ENCODE results near the gene CNTNAP5. TPM values are rescaled to one million over a fixed set of nuclear protein-coding genes. Genes with fewer than 3 reads are reported as not detected.

CNTNAP5 gene
- total RNA-seq, 1 experiment from 2014 or later: not detected

GRCh38 chr2:124884315-124884714, 859.2 kb downstream of the CNTNAP5 start:
- TF ChIP-seq CTCF (conservative IDR thresholded peaks at IDR 0.05; ENCODE audit: low read depth, low read length) (no peak), EZH2 (IDR thresholded peaks at IDR 0.05; ENCODE audit: borderline replicate concordance, low read depth, low read length, poor library complexity, severe bottlenecking) (no peak)
- CTCF ChIA-PET: no interaction called here
- Histone ChIP-seq H3K36me3 (ENCODE audit: insufficient read depth, low read length, poor library complexity, severe bottlenecking) (no peaks in the 10 kb centered on the region), H3K27ac (ENCODE audit: low read depth, low read length, poor library complexity, severe bottlenecking) (no peak overlapping the region), H3K27me3 (replicated peaks; ENCODE audit: insufficient read depth, low read depth, low read length, poor library complexity) (no peaks in the 10 kb centered on the region), H3K9me3 (ENCODE audit: low read depth, low read length, poor library complexity, severe bottlenecking) (no peaks in the 10 kb centered on the region), H3K4me1 (ENCODE audit: insufficient read depth, low read length, poor library complexity, severe bottlenecking) (no peaks in the 10 kb centered on the region), H3K4me3 (ENCODE audit: low read depth, low read length, poor library complexity, severe bottlenecking) (no peak overlapping the region)
- intact Hi-C loops (cut with micrococcal nuclease; ENCODE audit: unreplicated experiment): no loop called here
- no peak for DNase-seq (ENCODE audit: low spot score)
- BruUV-seq (replicated peaks): no TSS peak
- POLR2A ChIA-PET (ENCODE audit: low non-redundant PET): no interaction called here

GRCh38 chr2:124886216-124886615, 861.1 kb downstream of the CNTNAP5 start:
- Histone ChIP-seq H3K4me3 (ENCODE audit: low read depth, low read length, poor library complexity, severe bottlenecking) (no peak overlapping the region), H3K4me1 (ENCODE audit: insufficient read depth, low read length, poor library complexity, severe bottlenecking) (no peaks in the 10 kb centered on the region), H3K36me3 (ENCODE audit: insufficient read depth, low read length, poor library complexity, severe bottlenecking) (no peaks in the 10 kb centered on the region), H3K9me3 (ENCODE audit: low read depth, low read length, poor library complexity, severe bottlenecking) (no peaks in the 10 kb centered on the region), H3K27ac (ENCODE audit: low read depth, low read length, poor library complexity, severe bottlenecking) (no peak overlapping the region), H3K27me3 (replicated peaks; ENCODE audit: insufficient read depth, low read depth, low read length, poor library complexity) (no peaks in the 10 kb centered on the region)
- CTCF ChIA-PET: no interaction called here
- DNase-seq (ENCODE audit: low spot score): no peak
- POLR2A ChIA-PET (ENCODE audit: low non-redundant PET): no interaction called here
- TF ChIP-seq CTCF (conservative IDR thresholded peaks at IDR 0.05; ENCODE audit: low read depth, low read length) (no peak), EZH2 (IDR thresholded peaks at IDR 0.05; ENCODE audit: borderline replicate concordance, low read depth, low read length, poor library complexity, severe bottlenecking) (no peak)
- intact Hi-C loops (cut with micrococcal nuclease; ENCODE audit: unreplicated experiment): no loop called here
- no TSS peak for BruUV-seq (replicated peaks)

- no TSS peak for BruUV-seq (replicated peaks)
- DNase-seq (ENCODE audit: low spot score): no peak
- CTCF ChIA-PET: no interaction called here
- Histone ChIP-seq H3K4me1 (ENCODE audit: insufficient read depth, low read length, poor library complexity, severe bottlenecking) (no peaks in the 10 kb centered on the region), H3K9me3 (ENCODE audit: low read depth, low read length, poor library complexity, severe bottlenecking) (no peaks in the 10 kb centered on the region), H3K27me3 (replicated peaks; ENCODE audit: insufficient read depth, low read depth, low read length, poor library complexity) (no peaks in the 10 kb centered on the region), H3K4me3 (ENCODE audit: low read depth, low read length, poor library complexity, severe bottlenecking) (no peak overlapping the region), H3K36me3 (ENCODE audit: insufficient read depth, low read length, poor library complexity, severe bottlenecking) (no peaks in the 10 kb centered on the region), H3K27ac (ENCODE audit: low read depth, low read length, poor library complexity, severe bottlenecking) (no peak overlapping the region)
- TF ChIP-seq CTCF (conservative IDR thresholded peaks at IDR 0.05; ENCODE audit: low read depth, low read length) (no peak), EZH2 (IDR thresholded peaks at IDR 0.05; ENCODE audit: borderline replicate concordance, low read depth, low read length, poor library complexity, severe bottlenecking) (no peak)
- intact Hi-C loops (cut with micrococcal nuclease; ENCODE audit: unreplicated experiment): no loop called here
- POLR2A ChIA-PET (ENCODE audit: low non-redundant PET): no interaction called here
Measured at GRCh38 chr2:124887466-124887865, 862.4 kb downstream of the CNTNAP5 start.
